GM19240 (cell line): ENCODE data around the gene NATD1.

Experiments used
- DNase-seq: peaks from one replicate; pipeline ENCODE4 v3.0.0; 2011; ENCODE audit warnings: low spot score; ENCODE audit not compliant: insufficient read length

The NATD1 gene

DNA sequence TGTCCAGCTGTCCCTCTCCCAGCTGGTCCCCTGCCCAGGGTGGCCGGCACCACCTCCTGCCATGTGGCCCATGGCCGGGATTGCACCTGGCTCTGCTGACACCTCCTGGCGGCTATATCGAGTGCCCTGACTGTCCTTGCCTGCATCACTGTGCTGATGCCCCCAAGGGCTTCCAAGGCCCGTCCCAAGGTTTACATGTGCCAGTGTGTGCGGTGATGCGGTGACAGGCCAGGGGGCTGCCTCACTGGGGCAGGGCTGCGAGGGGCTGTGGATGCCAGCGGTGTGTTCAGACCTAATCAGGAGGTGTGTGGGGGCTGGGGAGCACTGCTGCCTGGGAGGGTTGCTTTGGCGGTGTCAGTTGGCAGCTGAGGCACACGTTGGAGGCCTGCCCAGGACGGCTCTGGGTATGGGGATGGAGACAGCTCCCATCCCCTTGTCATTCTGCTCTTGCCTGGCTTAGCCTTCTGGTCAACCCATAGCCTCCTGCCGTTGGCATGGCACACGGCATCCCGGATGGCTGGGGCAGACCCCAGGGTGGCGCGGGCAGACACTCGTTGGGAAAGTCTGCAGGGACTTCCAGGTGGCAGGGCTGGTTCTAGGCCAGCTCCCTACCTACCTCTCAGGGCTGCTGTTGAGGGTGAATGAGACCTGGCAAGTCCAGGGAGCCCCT is 36.8 kb upstream of the NATD1 start:
- DNase-seq: no peak

DNA sequence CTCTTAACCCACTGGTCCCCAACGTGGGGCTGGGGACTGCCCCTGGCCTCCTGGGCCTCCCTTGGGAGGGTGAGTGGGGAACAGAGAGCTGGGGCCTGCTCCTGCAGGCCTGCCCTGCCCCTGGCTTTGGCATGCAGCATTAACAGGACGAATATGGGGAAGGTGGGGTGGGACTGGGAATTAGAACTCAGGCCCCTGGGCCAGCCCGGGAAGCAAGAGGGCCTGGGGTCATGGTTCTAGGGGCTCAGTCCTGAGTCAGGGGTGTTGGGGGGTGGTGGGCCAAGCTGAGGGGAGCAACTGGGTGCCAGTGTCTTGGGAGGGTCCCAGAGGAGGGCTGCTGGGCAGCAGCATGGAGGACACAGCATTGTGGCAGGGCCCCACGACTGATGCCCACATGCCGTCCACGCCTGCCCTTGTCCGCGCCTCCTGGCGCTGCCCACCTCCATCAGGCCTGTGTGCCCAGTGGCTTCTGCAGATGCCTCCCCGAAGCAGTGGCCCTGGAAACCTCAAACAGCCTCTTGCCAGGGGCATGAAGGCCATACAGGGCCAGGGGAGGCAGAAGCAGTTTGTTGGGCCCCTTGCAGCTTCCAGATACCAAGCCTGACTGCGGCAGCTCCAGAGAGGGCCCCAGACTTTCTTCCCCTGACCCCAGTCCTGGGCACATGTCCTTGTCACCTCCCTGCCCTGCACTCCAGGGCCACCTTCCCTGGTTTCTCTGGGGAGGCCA is 36.1 kb upstream of the NATD1 start:
- no peak for DNase-seq

DNA sequence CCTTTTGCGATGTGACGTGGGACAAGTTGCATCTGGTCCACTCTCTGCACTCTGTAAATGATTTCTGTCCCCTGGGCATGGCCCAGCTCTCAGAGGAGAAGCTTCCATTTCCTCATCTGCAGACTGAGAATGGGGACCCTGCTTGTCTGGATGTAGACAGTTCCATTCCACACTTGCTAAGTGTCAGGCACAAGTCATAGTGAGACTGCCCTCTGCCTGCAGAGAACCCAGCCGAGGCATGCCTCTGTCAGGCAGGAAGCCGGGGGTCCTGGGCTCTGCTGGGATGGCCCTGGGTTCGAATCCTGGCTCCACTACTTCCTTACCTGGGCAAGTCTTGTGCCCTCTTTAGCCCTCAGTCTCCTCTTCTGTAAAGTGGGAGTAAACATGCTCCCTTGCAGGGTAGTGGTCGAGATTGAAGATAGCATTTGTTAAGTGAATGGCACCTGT is 35.4 kb upstream of the NATD1 start:
- no peak for DNase-seq

DNA sequence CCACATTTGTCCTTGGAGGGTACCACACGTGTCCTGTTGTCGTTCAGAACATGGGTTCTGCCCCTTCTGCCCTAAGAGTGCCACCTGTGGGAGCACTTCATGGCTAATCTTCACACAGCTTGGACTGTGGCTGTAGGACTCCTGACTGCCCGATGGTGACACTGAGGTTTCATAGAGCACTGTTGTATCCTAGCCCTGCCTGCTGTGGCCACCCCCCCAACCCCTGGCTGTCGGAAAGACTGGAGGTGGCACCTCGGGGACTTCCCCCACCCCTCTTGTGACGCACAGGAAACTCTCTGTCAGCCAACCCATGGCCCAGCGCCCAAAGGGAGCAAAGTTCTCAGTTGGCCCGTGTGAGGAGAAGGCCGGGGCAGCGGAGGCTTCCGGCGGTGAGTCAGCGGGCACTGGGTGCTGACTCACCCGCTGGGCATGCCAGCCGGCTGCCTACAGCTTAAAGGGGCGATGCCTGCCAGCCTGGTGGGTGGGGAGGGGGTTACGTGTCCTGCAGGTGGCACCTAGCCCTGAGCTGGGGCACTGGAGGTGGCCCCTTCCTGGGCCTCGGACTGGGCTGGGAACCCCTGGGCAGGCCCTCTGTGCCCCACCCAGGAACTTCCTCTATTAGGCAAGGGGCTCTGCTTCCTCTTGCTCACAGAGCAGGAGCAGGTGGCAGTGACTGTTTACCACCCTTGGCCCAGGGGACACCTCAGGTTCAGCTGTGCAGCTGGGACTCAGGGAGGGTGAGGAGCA is 34.7 kb upstream of the NATD1 start:
- DNase-seq: no peak

DNA sequence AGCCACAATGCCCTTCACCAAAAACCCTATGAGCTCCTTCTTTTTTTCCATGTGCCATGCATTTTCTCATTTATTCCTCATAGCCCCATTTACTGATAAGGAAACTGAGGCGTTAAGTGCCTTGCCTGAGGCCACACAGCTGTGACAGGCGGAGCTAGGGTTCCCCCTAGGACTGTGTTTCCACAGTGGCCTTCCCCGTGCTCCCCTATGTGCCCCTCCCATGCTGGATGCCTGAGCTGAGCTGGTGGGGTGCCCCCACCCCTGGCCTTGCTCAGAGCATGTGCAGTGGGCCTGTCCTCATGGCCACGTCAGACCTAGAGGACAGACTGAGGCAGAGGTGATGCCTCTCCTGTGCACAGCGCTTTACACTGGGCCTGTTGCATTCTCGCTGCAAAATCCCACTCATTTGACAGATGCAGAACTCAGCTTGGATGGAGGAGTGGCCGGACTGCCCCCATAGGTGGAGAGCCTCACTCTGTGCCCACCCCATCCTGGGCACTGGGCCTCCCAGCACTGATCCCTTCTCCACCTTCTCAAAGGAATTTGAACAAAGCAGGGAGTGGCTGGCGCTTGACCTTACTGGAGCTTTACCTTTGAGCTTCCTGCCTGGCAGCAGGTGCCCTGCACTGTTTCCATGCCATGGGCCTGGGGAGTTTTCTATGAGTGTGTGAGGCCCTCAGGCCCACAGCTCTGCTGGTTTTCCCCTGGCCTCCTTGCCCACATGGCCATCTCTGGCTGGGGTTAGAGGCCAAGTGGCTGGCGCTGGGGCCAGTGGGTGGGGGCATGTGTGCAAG is 33.9 kb upstream of the NATD1 start:
- DNase-seq: no peak

DNA sequence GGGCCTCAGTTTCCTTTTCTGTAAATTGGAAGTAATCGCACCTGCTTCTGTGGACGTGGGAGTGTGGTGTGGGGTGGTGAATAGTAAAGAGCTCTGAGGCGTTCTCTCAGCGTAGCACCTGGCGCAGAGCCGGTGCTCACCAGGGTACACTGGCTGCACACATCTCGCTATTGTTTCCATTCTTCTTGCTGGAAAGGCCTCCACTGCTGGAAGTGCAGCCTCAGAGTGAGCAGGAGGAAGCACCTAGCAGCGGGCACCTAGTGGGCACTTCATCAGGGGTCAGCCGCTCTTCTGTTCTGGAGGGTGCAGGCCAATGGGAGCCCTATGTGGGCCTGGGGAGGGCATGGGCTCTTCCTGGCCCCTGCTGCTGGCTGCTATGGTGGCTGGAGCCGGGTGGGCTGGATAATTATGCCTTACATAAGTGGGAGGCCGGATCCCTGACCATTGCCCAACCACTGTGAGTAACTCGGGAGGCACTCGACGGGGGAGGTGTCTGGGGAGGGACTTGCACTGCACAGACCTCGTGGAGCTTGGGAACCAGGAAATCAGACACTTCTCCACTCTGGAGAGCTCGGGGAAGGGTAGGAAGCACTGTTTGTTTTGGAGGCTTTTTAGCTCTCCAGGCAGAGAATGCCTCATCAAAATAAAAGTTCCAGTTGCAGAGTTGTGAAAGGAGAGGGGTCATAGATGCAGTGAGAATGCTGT is 33.0 kb upstream of the NATD1 start:
- DNase-seq: no peak

DNA sequence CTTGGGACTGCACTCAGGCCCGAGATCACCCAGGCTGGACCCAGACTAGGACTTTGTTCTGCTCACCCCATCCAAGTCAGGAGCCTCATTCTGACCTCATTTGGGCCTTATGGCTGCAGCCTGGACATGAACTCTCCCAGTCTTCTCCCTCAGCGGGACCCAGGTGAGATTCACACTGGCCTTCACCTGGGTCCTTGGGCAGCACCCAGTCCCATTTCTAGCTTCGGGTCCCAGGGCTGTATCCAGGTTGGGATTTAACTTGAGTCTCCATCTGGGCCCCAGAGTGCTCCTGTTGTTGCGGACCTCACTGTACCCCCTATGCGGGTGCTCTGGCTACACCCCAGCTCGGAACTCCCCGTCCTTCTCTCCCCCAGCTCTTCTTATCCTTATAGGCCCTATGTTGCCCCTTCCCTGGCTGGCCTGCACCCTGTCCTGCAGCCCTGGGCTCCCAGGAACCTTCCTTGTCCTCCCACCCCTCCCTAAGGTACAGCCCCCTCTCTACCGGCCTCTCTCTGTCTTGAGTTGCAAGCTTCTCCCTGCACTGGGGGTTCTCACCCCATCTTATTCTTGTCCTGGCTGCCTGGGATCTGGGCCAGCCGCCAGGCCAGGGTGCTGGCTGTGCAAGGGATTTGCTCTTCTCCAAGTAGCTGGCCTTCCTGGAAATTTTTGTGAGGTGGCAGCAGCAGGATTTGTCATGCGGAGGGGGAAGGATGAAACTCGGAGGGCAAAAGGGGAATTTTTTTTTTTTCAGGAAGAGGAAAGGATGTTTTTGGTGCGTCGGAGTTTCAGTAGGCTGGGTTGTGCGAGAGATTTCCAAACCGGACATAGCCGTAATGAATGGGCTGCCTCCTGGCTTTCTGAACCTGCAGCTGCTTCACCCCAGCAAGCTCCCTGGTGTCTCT is 32.2 kb upstream of the NATD1 start:
- no peak for DNase-seq

DNA sequence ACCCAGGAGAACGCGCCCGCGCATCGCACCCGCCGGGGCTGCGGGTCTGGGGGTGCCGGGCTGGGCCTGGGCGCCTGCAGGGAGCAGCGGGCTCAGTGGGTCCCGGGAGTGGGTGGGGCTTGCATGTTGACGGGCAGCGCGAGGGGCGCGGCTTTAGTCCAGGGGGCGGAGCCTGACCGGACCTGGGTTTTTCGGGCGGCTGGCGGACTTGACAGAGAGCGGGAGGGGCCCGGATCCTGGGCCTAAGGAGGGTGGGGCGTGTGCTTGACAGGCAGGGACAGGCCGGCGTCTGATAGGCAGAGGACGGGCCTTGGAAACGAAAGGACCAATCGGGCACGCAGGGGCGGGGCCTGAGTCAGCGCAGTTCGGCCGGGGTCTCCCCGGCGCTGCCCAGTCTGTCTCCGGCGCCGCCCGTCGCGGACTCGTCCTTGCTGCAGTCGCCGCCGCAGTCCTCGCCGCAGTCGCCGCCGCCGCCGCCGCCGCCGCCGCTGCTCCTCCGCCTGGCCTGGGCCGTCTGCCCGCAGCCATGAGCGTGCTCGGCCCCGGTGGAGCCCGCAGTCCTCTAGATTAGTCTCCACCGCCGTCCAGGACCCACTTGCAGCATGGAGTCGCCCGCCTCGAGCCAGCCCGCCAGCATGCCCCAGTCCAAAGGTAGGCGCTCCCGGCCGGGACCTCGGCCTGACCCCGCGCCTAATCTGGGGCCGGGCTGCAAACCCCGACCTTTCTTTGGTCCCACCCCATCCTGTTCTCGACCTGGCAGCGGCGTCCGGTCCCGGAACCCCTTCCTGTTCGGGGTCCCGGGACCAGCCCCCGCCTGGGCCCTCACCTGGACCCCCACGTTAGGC is 31.3 kb upstream of the NATD1 start, which contains the start of gene MAP2K3:
MAP2K3 (plus strand) TSS at position 393 of the 845 bp plus-strand sequence; CDS start at position 603, 210 bp downstream.
- peak; percentile 96 for DNase-seq

DNA sequence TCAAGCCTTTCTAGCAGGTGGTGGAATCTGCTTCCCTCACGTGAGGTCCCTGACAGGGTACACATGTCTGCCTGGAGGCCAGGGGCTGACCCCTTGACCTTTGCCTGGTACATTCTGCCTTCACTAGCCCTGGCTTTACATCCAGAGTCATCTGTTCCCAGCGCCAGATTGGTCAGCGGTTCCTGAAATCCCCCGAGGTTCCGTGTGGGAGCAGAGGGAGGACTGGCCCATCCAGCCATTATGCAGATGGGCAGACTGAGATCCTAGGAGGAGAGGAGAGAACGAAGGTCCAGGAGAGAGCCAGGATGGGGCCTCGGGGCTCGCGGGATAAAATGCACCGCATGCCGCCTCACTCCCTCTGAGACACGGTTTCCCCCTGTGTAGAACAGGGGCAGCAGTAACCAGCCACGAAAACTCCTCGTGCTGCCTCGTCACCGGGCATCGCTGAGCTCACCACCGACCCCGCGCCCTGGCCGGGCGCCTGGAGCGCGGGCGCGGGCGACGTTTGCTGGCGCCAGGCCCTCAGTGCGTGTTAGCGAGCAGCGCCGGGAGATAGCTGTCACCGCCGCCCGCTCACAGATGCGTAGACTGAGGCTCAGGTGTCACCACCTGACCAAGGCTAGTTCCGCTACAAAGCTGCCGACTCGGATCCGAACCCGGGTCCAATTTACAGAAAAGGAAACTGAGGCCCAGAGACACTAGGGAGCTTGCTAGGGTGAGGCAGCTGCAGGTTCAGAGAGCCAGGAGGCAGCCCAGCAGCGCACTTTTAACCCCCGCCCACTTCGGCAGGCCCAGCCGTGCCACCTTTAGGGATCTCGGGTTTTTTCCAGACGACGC is 30.5 kb upstream of the NATD1 start:
- DNase-seq: no peak

DNA sequence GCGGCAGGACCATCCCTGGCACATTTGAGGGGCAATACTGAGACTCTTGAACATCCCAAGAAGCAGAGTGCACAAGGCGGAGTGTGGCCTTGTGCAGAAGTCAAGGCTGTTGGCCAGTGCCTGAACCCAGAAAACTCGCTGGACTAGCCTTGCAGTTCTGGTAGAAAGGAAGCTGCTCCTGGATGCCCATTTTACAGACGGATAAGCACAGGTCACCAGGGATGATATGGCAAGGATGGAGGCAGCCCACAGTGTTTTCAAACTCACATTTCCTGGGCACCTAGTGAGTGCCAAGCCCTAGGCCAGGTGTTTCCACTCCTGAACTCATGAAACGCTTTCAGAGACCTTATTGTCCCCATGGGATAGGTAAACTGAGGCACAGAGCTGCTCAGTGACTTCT is 29.6 kb upstream of the NATD1 start:
- no peak for DNase-seq

DNA sequence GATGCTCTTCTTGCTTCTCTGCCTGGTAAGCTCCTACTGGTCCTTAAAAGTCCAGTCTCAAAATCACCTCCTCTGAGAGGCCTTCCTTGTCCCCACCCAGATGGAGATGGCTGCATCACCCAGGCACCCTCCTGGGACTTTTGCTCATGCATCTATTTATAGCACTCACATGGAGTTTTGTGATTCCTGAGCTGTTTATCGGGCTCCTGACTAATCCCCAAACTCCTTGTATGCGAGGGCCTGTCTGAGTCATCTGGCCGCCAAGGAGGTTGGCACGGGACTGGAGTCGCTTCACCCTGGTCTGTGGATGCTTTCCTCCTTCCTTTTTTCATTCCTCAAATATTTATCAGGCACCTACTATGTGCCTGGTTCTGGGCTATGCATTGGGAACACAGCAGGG is 29.0 kb upstream of the NATD1 start:
- DNase-seq: no peak

DNA sequence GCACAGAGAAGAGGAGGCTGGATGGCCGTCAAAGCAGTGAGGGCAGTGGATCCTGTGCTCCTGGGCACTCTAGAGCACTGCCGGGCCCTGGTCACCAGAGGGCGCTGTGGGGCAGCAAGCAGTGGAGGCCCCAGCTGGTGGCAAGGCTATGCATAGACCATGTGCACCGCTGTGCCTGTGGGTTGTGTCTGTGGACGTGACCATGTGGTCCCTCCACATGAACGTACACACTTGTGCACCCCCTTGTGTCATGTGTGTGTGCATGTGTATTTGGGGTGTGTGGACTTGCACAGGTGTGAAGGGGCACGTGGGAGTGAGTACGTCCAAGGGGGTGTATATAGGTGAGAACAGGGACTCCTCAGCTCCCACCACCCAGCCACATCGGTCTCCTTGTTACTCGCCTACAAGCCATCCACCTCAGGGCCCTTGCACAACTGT is 26.9 kb upstream of the NATD1 start:
- peak; percentile 82 for DNase-seq

DNA sequence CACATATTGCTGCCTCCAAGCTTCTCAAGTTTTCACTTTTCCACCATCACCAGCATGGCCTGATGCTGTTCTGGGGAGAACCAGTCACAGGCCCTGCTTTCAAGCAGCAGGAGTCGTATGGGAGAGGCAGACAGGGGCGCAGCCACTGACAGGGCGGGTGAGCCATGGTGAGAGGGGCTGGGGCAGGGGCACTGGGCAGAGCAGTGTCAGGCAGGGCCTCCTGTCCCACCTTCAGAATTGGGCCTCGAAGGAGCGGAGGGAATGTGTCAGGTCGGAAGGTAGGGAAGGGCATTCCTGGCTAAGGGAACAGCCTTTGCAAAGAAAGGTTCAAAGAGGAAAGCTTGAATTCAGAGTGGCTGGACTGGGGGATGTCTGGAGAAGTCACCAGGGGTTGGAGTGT is 26.4 kb upstream of the NATD1 start:
- DNase-seq: no peak

DNA sequence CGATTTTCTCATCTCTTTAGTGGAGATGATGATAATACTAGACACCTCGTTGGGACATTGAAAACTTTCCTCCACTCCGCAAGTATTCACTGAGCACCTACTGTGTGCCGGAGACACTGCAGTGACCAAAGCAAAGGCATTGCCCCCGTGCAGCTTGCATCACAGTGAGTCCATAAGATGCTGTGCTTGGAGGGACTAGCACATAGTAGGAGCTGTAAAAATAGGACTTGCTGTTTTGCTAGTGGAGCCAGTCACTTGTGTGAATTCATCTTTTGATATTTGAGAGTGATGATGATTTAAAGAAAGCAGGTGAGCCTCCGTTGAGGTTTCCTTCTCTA is 26.0 kb upstream of the NATD1 start:
- no peak for DNase-seq

DNA sequence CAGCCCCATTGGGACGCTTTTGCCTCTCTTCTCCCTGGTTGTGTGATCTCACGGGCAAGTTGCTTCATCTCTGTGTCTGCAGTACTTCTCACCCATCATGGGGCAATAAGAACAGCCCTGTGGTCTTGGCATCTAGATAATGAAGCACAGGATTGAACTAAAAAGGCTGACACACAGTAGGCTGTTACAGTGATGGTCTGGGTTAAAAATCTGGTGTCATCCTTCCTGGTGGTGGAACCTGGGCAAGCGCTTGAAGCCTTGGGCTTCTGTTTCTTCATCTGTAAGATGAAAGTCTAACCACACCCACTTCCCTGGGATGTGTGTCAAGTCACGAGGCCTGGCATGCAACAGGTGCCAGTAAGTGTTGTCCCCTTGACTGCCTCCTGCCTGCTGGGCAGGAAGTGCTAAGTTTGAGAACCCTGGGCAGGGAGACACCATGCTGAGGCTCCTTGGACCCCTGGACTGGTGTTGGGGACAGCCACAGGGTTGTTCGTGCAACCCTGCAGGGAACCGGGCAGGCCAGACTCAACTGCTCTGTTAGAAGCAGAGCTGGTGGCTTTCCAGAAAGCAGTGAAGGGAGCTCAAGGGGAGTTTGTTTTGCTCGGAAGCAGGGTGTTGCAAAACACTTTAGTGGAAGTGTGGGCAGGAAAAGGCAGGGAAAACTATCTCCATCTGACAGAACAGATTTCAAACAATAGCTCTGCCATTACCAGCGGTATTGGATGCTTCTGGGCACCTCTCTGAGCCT is 25.4 kb upstream of the NATD1 start:
- no peak for DNase-seq

DNA sequence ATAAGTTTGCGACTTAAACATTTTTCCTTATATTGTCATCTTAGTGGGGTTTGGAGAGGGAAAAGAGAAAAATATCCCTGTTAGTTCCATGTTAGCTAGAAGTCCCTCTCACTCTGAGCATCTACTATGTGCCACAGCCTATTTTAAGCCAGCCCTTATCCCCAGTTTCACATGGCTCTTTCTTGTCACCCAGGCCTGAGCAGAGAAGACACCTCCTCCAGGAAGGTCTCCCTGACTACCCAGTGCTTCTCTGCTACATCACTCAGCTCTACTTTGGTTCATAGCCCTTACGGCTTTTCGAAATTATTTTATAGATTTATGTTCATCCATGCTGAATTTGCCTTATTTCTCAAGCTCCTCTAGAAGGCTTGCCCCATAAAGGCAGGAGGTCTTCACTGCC is 24.1 kb upstream of the NATD1 start:
- no peak for DNase-seq

DNA sequence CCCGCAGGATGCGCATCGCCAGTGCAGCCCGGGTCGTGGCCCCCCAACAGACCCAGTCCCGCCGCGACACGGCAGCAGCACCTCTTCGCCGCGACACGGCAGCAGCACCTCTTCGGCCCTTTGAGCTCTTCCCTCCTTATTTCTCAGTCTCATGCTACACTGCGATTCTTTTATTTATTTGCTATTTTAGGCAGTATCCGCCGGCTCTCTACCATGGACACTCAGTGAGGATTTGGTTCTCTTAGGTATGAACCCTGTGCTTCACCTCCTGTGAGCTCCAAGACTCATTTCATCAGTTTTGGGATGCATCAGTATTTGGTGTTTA is 23.0 kb upstream of the NATD1 start:
- DNase-seq: no peak
